K562 (cell line): ENCODE measurements around the gene ACSS1. TPM values are rescaled to one million over a fixed set of nuclear protein-coding genes. Genes with fewer than 3 reads are reported as not detected.

Experiments
- CHD2 ChIP-seq: IDR thresholded peaks from 2 replicates; pipeline ENCODE4 v1.6.1; 2011; ENCODE audit warnings: low read depth, low read length
- DIDO1 ChIP-seq: fragments of 450-650 bp; IDR thresholded peaks from 2 replicates; pipeline ENCODE4 v1.6.1; 2016; ENCODE audit warnings: low read depth, missing biosample characterization, missing genetic modification characterization
- ELF1 ChIP-seq: fragments of 200-800 bp; sonication (Bioruptor generic); IDR thresholded peaks from 2 replicates; pipeline ENCODE4 v1.6.1; 2016; ENCODE audit warnings: missing genetic modification characterization, missing compliant biosample characterization
- HOXB6 ChIP-seq: fragments of 250-450 bp; sonication (Bioruptor Pico); IDR thresholded peaks from 2 replicates; pipeline ENCODE4 v1.5.1; 2022; ENCODE audit warnings: mild to moderate bottlenecking, borderline replicate concordance
- L3MBTL2 ChIP-seq: fragments of 450-650 bp; IDR thresholded peaks from 2 replicates; pipeline ENCODE4 v1.6.1; 2016; ENCODE audit warnings: mild to moderate bottlenecking, moderate library complexity
- LEF1 ChIP-seq: fragments of 450-650 bp; IDR thresholded peaks from 2 replicates; pipeline ENCODE4 v1.6.1; 2016; ENCODE audit warnings: mild to moderate bottlenecking
- MIER1 ChIP-seq: fragments of 450-650 bp; IDR thresholded peaks from 2 replicates; pipeline ENCODE4 v1.6.1; 2016; ENCODE audit warnings: antibody characterized with exemption, mild to moderate bottlenecking, low read depth
- POLR2B ChIP-seq: fragments of 450-650 bp; IDR thresholded peaks from 2 replicates; pipeline ENCODE4 v1.6.1; 2018; ENCODE audit warnings: low read depth; ENCODE audit not compliant: partially characterized antibody
- POLR2G ChIP-seq: fragments of 200-400 bp; formaldehyde crosslinking; IDR thresholded peaks from 2 replicates; pipeline ENCODE4 v1.6.1; 2017; ENCODE audit warnings: low read depth, mild to moderate bottlenecking, antibody characterized with exemption, low read length, moderate library complexity
- RBM15 ChIP-seq: fragments of 200-400 bp; formaldehyde crosslinking; IDR thresholded peaks from 2 replicates; pipeline ENCODE4 v1.6.1; 2018; ENCODE audit warnings: mild to moderate bottlenecking, low read length, moderate library complexity; ENCODE audit not compliant: insufficient read depth
- SMC3 ChIP-seq: conservative IDR thresholded peaks from 2 replicates; pipeline ENCODE4 v1.6.1; 2011; ENCODE audit warnings: low read depth, low read length, improper control_type of control experiment; ENCODE audit not compliant: insufficient read depth
- SREBF2 ChIP-seq: sonication (generic); formaldehyde crosslinking; IDR thresholded peaks from 2 replicates; pipeline ENCODE4 v1.4.0; 2020; ENCODE audit warnings: mild to moderate bottlenecking, missing genetic modification reagents
- STAG1 ChIP-seq: sonication (generic); formaldehyde crosslinking; IDR thresholded peaks from 2 replicates; pipeline ENCODE4 v1.5.0; 2020; ENCODE audit warnings: missing genetic modification reagents, borderline replicate concordance
- TAF7 ChIP-seq: fragments of 450-650 bp; IDR thresholded peaks from 2 replicates; pipeline ENCODE4 v1.6.1; 2016; ENCODE audit warnings: missing genetic modification characterization, missing compliant biosample characterization
- YY1 ChIP-seq, 3 experiments: IDR thresholded peaks; 2 replicates each; pipeline ENCODE4 v1.6.1; 2011; ENCODE audit warnings: low read length in 2 of 3, mild to moderate bottlenecking in 2 of 3, moderate library complexity in 2 of 3, borderline replicate concordance in 1 of 3, control low read depth in 1 of 3, low read depth in 1 of 3; ENCODE audit not compliant: insufficient read depth in 3 of 3, insufficient replicate concordance in 2 of 3, control insufficient read depth in 1 of 3, insufficient read length in 1 of 3; ENCODE audit errors: extremely low read depth in 1 of 3
- ZFX ChIP-seq: sonication (generic); formaldehyde crosslinking; IDR thresholded peaks from 2 replicates; pipeline ENCODE4 v1.8.0; 2022; ENCODE audit warnings: mild to moderate bottlenecking, missing genetic modification reagents, moderate library complexity
- ZNF75A ChIP-seq: fragments of 450-650 bp; formaldehyde crosslinking; IDR thresholded peaks from 2 replicates; pipeline ENCODE4 v1.4.0; 2020; ENCODE audit warnings: mild to moderate bottlenecking
- ZNF79 ChIP-seq: fragments of 250-450 bp; sonication (Bioruptor Pico); IDR thresholded peaks from 2 replicates; pipeline ENCODE4 v1.4.0; 2020; ENCODE audit warnings: low read depth, mild to moderate bottlenecking, moderate library complexity
- ZSCAN29 ChIP-seq: fragments of 450-650 bp; IDR thresholded peaks from 2 replicates; pipeline ENCODE4 v1.6.1; 2017
- polyA plus RNA-seq, 8 experiments: library from polyadenylated mRNA; depleted of rRNA in 4 of 8; stranded (reverse) in 5 of 8; unstranded in 3 of 8; fragments of >200 nt; fragmentation: Nextera tagmentation in 2 of 8; fragmentation: Illumina TruSeq in 1 of 8; extraction: Ambion mirVana in 2 of 8; extraction: Trizol in 1 of 8; gene quantifications; 2 replicates each; pipeline versions ENCODE4 v1.2.1 to v1.2.3, GENCODE V29; 2011 to 2014; ENCODE audit warnings: inconsistent platforms in 1 of 8, missing spikeins in 1 of 8
- total RNA-seq, 7 experiments: library from RNA; depleted of rRNA in 6 of 7; stranded (reverse); fragments of >200 nt in 6 of 7; fragmentation: Illumina TruSeq in 2 of 7; extraction: Trizol in 2 of 7; gene quantifications; 2 replicates each; pipeline versions ENCODE4 v1.2.1 to v1.2.3, GENCODE V29; 2011 to 2021; ENCODE audit warnings: low replicate concordance in 1 of 7
- TF ChIP-seq, protein P1 (sequence below): fragments of 450-650 bp; IDR thresholded peaks from 2 replicates; pipeline ENCODE4 v1.6.1; 2016; ENCODE audit warnings: low read depth, mild to moderate bottlenecking, moderate library complexity
- TF ChIP-seq, protein P2 (sequence below): fragments of 200-800 bp; sonication (Bioruptor generic); IDR thresholded peaks from 2 replicates; pipeline ENCODE4 v1.6.1; 2017; ENCODE audit warnings: missing genetic modification characterization, missing compliant biosample characterization
- TF ChIP-seq, protein P3 (sequence below): sonication (generic); formaldehyde crosslinking; IDR thresholded peaks from 2 replicates; pipeline ENCODE4 v1.8.0; 2022; ENCODE audit warnings: missing genetic modification reagents, mild to moderate bottlenecking, borderline replicate concordance
- TF ChIP-seq, protein P4 (sequence below): fragments of 450-650 bp; IDR thresholded peaks from 2 replicates; pipeline ENCODE4 v1.6.1; 2017; ENCODE audit warnings: mild to moderate bottlenecking, moderate library complexity

The ACSS1 gene
- total and polyA plus RNA-seq, 9 of the 15 experiments (the other 6 are each of a cell fraction or from before 2014, with no cell fraction given), result 0.07 to 2.1 (median 0.27) TPM; not detected in 3

DNA sequence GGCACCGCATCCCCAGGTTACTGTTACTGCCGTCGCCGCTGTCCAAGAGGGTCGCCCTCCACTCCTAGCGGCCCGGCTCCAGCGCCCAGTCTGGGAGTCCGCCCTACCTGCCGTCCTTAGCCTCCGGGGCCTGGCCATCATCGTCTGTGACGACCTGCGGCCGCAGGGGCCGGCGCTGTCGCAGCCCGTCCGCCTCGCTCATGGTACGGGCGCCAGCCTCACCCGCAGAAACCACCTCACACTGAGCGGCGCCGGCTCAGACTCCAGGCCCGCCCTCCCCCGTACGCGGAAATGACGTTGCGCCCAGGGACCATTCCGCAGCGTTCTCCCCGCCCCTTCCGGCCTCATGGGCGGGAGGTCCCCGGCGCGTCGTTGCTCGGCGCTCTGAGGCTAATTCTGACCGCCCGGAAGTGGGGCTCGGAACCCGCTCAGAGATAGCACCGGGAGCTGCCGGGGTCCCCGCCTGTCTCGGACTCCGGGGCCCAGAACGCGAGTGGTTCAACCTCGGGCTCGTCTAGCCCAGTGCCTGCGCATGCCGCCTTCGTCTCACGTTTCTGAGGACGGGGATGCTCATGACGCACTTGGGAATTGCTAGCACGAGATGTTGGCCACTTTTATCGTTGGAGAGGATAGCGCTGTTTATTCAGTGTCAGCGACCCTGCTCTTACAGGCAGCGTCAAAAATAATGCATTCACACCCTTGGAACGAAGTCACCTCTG lies 65.3 kb downstream of the ACSS1 start, which contains the start of gene APMAP (continued):
- TF ChIP-seq, protein P1, sequence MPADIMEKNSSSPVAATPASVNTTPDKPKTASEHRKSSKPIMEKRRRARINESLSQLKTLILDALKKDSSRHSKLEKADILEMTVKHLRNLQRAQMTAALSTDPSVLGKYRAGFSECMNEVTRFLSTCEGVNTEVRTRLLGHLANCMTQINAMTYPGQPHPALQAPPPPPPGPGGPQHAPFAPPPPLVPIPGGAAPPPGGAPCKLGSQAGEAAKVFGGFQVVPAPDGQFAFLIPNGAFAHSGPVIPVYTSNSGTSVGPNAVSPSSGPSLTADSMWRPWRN, result no peak
- TF ChIP-seq SMC3, result no peak
- peak; percentile 23; the same call in 1 of the 2 replicates for TF ChIP-seq TAF7 (tag)
- no peak for TF ChIP-seq HOXB6
- no peak for TF ChIP-seq SREBF2 (CRISPR knock-in tag)
- peak; percentile 89 for TF ChIP-seq ELF1 (tag)
- TF ChIP-seq RBM15, result no peak
- TF ChIP-seq L3MBTL2, result peak; percentile 94
- no peak for TF ChIP-seq ZNF75A (CRISPR knock-in tag)
- peak; percentile 77 for TF ChIP-seq ZFX (CRISPR knock-in tag)
- no peak for TF ChIP-seq STAG1 (CRISPR knock-in tag)
- TF ChIP-seq, protein P2, sequence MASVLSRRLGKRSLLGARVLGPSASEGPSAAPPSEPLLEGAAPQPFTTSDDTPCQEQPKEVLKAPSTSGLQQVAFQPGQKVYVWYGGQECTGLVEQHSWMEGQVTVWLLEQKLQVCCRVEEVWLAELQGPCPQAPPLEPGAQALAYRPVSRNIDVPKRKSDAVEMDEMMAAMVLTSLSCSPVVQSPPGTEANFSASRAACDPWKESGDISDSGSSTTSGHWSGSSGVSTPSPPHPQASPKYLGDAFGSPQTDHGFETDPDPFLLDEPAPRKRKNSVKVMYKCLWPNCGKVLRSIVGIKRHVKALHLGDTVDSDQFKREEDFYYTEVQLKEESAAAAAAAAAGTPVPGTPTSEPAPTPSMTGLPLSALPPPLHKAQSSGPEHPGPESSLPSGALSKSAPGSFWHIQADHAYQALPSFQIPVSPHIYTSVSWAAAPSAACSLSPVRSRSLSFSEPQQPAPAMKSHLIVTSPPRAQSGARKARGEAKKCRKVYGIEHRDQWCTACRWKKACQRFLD (CRISPR knock-in tag), result no peak
- TF ChIP-seq, protein P3, sequence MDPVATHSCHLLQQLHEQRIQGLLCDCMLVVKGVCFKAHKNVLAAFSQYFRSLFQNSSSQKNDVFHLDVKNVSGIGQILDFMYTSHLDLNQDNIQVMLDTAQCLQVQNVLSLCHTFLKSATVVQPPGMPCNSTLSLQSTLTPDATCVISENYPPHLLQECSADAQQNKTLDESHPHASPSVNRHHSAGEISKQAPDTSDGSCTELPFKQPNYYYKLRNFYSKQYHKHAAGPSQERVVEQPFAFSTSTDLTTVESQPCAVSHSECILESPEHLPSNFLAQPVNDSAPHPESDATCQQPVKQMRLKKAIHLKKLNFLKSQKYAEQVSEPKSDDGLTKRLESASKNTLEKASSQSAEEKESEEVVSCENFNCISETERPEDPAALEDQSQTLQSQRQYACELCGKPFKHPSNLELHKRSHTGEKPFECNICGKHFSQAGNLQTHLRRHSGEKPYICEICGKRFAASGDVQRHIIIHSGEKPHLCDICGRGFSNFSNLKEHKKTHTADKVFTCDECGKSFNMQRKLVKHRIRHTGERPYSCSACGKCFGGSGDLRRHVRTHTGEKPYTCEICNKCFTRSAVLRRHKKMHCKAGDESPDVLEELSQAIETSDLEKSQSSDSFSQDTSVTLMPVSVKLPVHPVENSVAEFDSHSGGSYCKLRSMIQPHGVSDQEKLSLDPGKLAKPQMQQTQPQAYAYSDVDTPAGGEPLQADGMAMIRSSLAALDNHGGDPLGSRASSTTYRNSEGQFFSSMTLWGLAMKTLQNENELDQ, result no peak
- TF ChIP-seq LEF1, result no peak
- TF ChIP-seq ZNF79, result 0 out of 2 replicates have a peak, but pooled peaks have one; percentile 24
- TF ChIP-seq MIER1, result no peak
- no peak for TF ChIP-seq DIDO1
- TF ChIP-seq, protein P4, sequence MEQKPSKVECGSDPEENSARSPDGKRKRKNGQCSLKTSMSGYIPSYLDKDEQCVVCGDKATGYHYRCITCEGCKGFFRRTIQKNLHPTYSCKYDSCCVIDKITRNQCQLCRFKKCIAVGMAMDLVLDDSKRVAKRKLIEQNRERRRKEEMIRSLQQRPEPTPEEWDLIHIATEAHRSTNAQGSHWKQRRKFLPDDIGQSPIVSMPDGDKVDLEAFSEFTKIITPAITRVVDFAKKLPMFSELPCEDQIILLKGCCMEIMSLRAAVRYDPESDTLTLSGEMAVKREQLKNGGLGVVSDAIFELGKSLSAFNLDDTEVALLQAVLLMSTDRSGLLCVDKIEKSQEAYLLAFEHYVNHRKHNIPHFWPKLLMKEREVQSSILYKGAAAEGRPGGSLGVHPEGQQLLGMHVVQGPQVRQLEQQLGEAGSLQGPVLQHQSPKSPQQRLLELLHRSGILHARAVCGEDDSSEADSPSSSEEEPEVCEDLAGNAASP, result no peak
- peak; percentile 95 for TF ChIP-seq POLR2G
- peak in 2 of 3 experiments; percentile 30 to 44 for TF ChIP-seq YY1 (IDR thresholded peaks at IDR 0.05; ENCODE audit: borderline replicate concordance in 1 of 3, control insufficient read depth in 1 of 3, extremely low read depth in 1 of 3, insufficient read depth in 3 of 3, insufficient read length in 1 of 3, insufficient replicate concordance in 2 of 3, low read depth in 1 of 3, low read length in 2 of 3)
- no peak for TF ChIP-seq CHD2
- TF ChIP-seq ZSCAN29, result no peak
- TF ChIP-seq POLR2B, result peak; percentile 76
